GM18502 (cell line): ENCODE measurements around the gene CTDSPL.

Experiments used
- ATAC-seq: cut with Tn5 transposase; IDR thresholded peaks from one replicate; pipeline ENCODE4 v1.9.1; 2021; ENCODE audit warnings: mild to moderate bottlenecking; ENCODE audit not compliant: unreplicated experiment, poor library complexity

Gene CTDSPL

DNA sequence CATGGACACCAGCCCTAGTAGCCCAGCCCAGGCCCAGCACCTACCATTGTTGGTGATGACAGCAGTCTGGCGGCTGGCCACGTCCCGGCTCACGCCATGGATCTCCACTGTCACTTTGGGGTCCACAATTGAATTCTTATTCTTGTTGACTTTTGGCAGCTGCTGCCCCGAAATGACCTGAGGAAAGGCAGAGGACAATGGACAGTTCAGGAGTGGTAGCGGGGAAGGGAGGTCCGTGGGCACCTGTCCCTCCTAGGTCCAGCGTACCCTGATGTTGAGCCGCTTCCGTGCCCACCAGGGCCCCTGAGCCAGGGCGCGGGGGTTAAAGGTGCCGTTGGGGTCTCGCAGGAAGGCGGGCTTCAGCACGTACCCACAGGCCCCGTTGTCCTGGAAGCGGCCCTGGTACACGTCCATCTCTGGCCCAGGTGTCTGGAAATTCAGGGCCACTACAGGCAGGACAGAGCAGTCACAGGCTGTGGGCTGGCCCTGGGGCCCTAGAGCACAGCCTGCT, 146.6 kb downstream of the CTDSPL start:
- no peak for ATAC-seq

GRCh38 chr3:38008971-38009580, 147.4 kb downstream of the CTDSPL start:
- ATAC-seq, result no peak

DNA sequence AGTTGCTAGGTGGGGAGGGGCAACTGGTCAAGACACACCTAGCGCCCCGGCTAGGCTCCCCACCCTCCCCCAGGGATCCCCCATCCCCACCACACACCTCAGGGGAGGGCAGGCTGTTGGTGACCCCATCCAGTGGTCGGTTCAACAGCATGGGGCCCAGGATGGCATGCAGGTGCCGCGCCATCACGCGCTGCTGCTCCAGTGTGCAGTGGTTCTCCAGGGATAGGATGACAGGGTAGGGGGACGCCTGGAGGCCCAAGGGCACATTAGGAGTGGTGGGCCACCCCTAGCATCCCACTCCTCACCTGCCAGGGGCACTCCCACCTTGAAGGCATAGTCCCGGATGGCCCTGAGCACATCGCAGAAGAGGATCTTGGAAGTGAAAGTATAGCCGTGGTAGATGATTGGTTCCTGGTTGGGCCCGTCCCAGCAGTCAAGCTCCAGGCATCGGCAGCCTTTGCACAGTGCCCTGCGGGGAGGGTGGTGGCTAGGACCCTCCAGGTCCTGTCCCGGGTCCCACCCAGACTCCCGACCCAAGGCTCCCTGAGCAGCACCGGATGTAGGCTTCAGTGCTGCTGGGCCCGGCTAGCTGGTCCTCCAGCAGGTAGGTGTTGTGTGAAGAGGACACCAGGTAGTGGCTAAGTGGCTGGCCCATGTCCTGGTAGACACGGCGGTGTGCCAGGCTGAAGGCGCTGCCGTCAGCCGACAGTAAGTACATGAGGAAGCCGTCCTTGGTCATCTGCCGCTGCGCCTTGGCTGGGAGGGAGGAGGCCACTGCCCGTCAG, 148.3 kb downstream of the CTDSPL start:
- no peak for ATAC-seq

DNA sequence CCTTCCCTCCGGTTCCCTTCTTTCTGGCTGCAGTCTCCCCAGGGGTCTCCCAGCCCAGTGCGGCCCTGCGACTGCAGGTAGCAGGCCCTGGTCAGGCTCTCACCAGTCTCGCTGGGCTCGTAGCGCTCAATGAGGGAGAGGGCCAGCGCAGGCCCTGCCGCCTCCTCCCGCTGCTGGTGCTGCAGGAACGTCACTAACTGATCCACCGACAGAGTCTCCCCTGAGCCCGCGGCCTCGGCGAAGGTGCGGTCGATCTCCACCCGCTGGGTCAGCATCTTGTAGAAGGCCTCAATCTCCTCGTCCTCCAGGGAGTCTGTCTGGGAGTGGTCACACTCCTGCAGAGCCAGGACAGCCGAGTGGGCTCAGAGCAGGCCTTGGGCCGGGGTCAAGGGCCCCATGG, 149.4 kb downstream of the CTDSPL start:
- no peak for ATAC-seq

DNA sequence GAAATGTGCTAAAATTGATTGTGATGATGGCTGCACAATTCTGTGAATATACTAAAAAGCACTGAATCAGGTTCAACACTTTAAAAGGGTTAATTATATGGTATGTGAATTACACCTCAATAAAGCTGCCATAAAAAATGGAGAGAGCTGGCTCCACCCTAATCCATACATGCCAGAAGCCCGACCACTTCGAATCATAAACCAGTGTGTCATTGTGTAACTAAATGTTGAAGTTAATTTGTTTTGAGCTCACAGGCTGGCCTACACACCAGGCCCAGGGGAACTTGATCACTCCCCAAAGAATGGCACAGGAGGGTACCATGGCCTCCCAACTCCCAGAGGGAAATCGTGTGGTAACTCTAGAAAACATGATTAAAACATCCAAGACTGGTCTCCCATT, 153.8 kb downstream of the CTDSPL start:
- no peak for ATAC-seq

GRCh38 chr3:38015984-38016383, 154.3 kb downstream of the CTDSPL start:
- no peak for ATAC-seq

DNA sequence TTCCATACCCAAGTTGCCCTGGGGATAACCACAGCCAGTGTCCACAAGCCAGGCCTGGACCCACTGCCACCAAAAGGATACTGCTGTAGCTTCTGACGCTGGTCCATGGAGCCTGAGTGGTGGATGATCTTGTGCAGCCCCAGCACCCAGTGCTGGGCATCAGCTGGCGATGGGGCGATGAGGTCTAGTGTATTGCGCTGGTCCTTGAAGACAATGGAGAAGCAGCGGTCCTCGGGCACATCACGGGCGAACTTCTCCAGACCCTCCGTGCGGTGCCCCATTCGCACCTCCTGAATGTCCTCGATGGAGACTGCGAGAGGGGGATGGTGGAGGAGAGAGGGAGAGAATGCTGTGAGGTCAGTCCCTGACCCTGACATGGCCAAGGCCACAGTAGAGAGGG, 154.7 kb downstream of the CTDSPL start:
- ATAC-seq, result no peak

DNA sequence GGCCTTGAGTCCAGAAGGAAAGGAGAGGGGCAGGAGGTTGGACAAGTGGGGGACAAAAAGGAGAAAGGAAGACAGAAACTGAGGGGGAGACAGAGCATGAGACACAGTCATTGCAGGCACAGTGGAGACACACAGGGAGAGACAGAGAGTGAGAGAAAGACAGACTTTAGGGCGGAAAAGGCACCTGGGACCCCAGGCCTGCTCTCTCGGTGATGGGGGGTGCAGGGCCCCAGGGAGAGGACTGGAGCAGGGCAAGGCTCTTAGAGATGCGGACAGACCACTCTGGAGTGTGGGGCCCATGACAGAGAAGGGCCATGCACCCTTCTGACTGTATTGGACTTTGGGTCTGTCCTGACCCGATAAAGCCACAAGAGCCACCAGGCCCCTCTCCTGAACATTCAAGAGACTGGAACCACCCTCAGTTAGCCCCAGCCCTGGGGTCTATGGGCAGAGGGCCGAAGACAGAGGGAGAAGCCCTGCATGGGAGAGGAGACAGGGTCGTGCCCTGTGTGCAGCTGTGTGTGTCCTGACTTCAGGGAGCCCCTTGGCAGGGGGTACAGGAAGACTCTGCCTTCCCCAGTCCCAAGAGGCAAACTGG, 155.3 kb downstream of the CTDSPL start:
- ATAC-seq, result no peak

- no peak for ATAC-seq
These were observed 156.0 kb downstream of the CTDSPL start for GRCh38 chr3:38017445-38018295.

DNA sequence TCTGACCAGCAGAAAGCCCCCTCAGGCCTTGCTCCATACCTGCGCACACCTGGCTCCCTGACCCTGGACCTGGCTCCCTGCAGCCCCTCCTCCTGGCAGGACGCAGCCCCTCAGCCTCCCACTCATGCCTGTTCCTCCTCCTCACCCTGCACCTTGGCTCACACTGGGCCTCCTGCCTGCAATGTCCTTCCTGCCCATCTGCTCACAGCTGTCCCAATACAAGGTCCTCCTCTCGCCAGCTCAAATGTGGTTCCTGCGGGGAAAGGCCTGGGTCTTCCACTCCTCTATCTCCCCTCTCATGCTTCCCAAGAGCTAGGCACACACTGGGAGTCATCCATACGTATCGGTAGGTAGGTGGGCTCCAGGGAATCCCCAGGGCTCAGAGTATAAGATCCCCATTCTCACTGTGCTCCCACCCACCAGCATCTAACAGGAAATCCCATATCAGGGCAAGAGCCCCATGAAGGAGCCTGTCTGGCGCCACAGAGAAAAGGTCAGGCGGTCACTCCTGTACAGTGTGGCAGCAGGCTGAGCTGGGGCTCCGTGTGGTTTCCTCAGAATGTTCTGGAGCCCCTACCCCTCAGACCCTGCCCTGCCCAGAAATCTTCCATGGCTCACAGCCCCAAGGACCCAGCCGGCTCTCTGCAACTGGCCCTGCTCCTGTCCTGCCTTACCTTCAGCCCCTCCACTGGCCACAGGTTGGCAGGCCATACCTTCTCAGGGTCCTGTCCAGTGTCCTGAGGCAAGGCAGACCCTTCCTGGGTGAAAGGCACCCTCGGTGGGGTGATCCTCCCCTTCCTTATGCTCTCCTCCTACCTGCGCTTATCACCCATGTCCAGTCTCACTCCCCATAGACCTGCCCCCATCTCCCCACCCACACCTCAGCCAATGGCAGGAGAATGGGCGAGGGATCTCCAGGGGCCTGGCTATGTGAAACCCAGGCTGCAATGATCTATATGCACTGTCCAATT, 156.9 kb downstream of the CTDSPL start:
- no peak for ATAC-seq

DNA sequence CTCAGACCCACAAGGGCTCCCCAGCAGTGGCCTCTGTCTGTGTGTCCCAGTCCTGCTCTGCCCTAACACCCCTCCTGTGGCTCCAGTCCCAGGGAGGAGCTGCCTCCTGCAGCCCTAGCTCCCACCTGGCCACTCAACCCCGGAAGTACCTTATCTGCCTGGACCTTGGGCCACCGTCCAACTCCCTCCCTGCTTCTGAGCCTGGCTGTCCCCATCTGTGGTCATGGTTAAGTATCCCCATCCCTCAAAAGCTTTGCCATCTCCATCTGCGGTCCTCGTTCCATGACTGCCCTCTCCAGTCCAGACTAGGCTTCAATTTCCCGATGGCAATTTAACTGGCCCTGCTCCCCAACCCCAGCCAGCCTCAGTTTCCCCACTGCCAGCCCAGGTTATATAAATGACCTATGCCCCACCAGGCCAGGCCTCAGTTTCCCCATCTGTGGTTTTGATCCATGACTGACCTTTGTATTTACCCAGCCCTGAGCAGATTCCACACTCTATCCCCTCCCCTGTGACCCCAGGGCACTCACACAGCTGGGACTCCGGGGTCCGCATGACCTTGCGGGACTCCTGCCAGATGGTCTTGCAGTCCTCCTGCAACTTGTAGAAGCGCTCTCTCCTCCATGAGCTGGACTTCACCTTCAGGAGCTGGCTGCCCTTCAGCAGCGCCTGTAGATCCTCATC, 158.1 kb downstream of the CTDSPL start:
- no peak for ATAC-seq

GRCh38 chr3:38020342-38020726, 158.7 kb downstream of the CTDSPL start:
- ATAC-seq, result no peak

GRCh38 chr3:38021196-38021595, 159.5 kb downstream of the CTDSPL start:
- ATAC-seq, result no peak

- ATAC-seq, result no peak
These were observed 160.6 kb downstream of the CTDSPL start for GRCh38 chr3:38022301-38022700.

GRCh38 chr3:38022896-38023709, 161.4 kb downstream of the CTDSPL start:
- no peak for ATAC-seq

DNA sequence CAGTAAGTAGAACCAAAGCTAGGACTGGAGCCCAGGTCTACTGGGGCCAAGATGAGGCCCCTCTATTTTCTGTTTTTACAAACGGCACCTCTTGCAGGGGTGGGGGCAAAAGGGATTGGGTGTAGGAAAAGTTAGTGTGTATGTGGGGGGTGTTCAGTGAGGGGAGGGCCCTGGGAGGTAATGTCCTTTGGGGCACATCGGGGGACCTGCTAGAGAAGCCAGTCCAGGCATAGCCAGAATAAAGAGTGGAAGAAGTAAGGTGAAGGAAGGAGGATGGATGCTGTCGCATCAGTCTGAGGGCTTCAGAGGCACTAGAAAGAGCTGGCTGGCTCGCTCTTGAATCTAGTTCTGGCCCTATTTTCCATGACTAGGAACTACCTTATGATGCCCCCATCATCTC, 165.2 kb downstream of the CTDSPL start:
- no peak for ATAC-seq

DNA sequence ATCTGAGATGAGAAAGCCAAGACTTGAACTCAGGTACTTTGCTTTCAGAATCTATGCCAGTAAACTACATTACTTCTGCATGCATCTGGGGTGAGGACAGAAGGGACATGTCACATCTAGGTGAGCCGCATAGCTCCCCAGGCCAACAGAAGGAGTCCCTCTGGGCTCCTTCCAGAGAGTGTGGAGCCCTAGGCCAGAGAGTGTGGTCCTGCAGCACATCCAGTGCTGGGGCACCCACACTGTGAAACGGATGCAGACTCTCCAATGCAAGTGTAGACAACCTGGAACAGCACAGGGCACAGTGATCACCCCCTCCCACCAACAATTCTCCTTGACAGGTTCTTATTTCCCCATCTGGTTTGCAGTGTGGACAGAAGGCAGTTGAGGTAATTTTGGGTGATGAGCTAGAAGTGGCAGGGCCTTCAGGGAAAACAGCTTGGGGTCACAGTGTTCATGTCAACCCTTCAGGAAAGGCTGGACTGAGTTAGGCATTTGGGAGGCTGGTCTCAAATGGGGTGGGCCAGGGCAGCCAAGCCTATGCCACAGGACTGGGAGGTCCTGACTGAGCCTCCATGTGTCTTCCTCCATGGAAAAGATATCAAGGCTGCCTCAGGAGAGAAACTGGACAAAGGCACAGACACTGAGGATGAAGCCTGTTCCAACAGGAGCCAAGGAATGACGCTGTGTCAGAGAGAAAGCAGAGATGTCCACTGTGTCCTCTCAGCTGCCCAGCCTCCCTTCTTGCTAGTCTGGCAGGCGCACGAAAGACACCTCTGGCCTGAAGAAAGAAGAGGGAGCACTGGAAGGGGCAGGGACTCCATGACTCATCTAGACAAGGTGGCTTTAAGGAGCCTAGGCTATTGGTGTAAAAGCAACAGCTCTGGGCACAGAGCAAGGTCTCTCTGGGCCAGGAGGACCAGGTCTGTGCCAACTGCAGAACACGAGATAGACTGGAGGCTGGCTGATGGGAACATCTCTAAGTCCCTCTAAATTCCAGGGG, 166.1 kb downstream of the CTDSPL start:
- ATAC-seq, result no peak
